Daoy (cell line): Measurements from ENCODE around the gene MICAL2. TPM values are rescaled to one million over a fixed set of nuclear protein-coding genes. Genes with fewer than 3 reads are reported as not detected.
A peak's percentile ranks its signal among the peaks of the same experiment; 100 is the strongest.

Experiments
- DNase-seq: peaks from one replicate; pipeline ENCODE4 v3.0.0-alpha.2; 2015; ENCODE audit warnings: low read depth
- total RNA-seq: library from RNA; depleted of rRNA; stranded (reverse); fragments of >200 nt; shearing (Covaris generic); gene quantifications from 2 replicates; pipeline ENCODE4 v1.2.3, GENCODE V29; 2014

The MICAL2 gene
- total RNA-seq, 1 experiment from 2014 or later: 178 TPM

- DNase-seq: no peak
Observed at GRCh38 chr11:12269446-12270214, 159.2 kb downstream of the MICAL2 start.

GRCh38 chr11:12270215-12270797 lies 159.9 kb downstream of the MICAL2 start:
- DNase-seq: no peak

- DNase-seq: no peak
Observed at GRCh38 chr11:12270817-12271216, 160.4 kb downstream of the MICAL2 start.

- DNase-seq: no peak
Observed at GRCh38 chr11:12271241-12271640, 160.9 kb downstream of the MICAL2 start.

GRCh38 chr11:12271826-12272366 lies 161.5 kb downstream of the MICAL2 start:
- DNase-seq: no peak

- no peak for DNase-seq
Observed at GRCh38 chr11:12272821-12273617, 162.6 kb downstream of the MICAL2 start.

GRCh38 chr11:12273618-12273995 lies 163.2 kb downstream of the MICAL2 start:
- no peak for DNase-seq

GRCh38 chr11:12274056-12274455 lies 163.7 kb downstream of the MICAL2 start:
- no peak for DNase-seq

- DNase-seq: peak; percentile 76
Observed at GRCh38 chr11:12274558-12275197, 164.3 kb downstream of the MICAL2 start.

- no peak for DNase-seq
Observed at GRCh38 chr11:12275818-12276217, 165.4 kb downstream of the MICAL2 start.

GRCh38 chr11:12276356-12276755 lies 166.0 kb downstream of the MICAL2 start:
- DNase-seq: no peak

- DNase-seq: no peak
Observed at GRCh38 chr11:12276831-12277475, 166.6 kb downstream of the MICAL2 start.

GRCh38 chr11:12278766-12279671 lies 168.6 kb downstream of the MICAL2 start:
- DNase-seq: no peak

- DNase-seq: no peak
Observed at GRCh38 chr11:12279672-12280108, 169.3 kb downstream of the MICAL2 start.

GRCh38 chr11:12280199-12280837 lies 169.9 kb downstream of the MICAL2 start:
- no peak for DNase-seq

- peak; percentile 72 for DNase-seq
Observed at GRCh38 chr11:12280838-12281565, 170.6 kb downstream of the MICAL2 start.

GRCh38 chr11:12281571-12282478 lies 171.4 kb downstream of the MICAL2 start:
- peak; percentile 89 for DNase-seq

GRCh38 chr11:12282676-12283075 lies 172.3 kb downstream of the MICAL2 start:
- DNase-seq: no peak
